HepG2 (cell line): Measurements from ENCODE around the gene KMT2D. TPM values are rescaled to one million over a fixed set of nuclear protein-coding genes. Genes with fewer than 3 reads are reported as not detected.

ENCODE experiments used
- ATAD3A ChIP-seq: sonication (generic); formaldehyde crosslinking; IDR thresholded peaks from 2 replicates; pipeline ENCODE4 v1.4.0; 2020; ENCODE audit warnings: missing genetic modification reagents
- BORCS8-MEF2B ChIP-seq: sonication (generic); formaldehyde crosslinking; IDR thresholded peaks from 2 replicates; pipeline ENCODE4 v1.8.0; 2022; ENCODE audit warnings: mild to moderate bottlenecking, missing genetic modification reagents
- CAMTA2 ChIP-seq: sonication (generic); formaldehyde crosslinking; IDR thresholded peaks from 2 replicates; pipeline ENCODE4 v1.4.0; 2020; ENCODE audit warnings: mild to moderate bottlenecking, missing genetic modification reagents, borderline replicate concordance
- CHD4 ChIP-seq: fragments of 200-600 bp; sonication (generic); IDR thresholded peaks from 2 replicates; pipeline ENCODE4 v1.7.0; 2017; ENCODE audit warnings: mild to moderate bottlenecking, low read length, borderline replicate concordance
- ELF1 ChIP-seq: sonication (generic); formaldehyde crosslinking; IDR thresholded peaks from 2 replicates; pipeline ENCODE4 v1.4.0; 2020; ENCODE audit warnings: missing genetic modification reagents
- ERF ChIP-seq: IDR thresholded peaks from 2 replicates; pipeline ENCODE4 v1.6.1; 2018; ENCODE audit warnings: missing biosample characterization, missing genetic modification reagents
- ESRRA ChIP-seq: sonication (generic); formaldehyde crosslinking; IDR thresholded peaks from 2 replicates; pipeline ENCODE4 v1.5.1; 2020; ENCODE audit warnings: mild to moderate bottlenecking, low read depth, missing genetic modification reagents
- ETS1 ChIP-seq: sonication (generic); formaldehyde crosslinking; IDR thresholded peaks from 2 replicates; pipeline ENCODE4 v1.4.0; 2020; ENCODE audit warnings: missing genetic modification reagents
- FOSL2 ChIP-seq: sonication (generic); formaldehyde crosslinking; IDR thresholded peaks from 2 replicates; pipeline ENCODE4 v1.4.0; 2020; ENCODE audit warnings: missing genetic modification reagents
- GABPB1 ChIP-seq: IDR thresholded peaks from 2 replicates; pipeline ENCODE4 v1.6.1; 2016; ENCODE audit warnings: mild to moderate bottlenecking, missing genetic modification reagents, moderate library complexity, missing compliant biosample characterization
- GLMP ChIP-seq: sonication (generic); formaldehyde crosslinking; IDR thresholded peaks from 2 replicates; pipeline ENCODE4 v1.9.0; 2021; ENCODE audit warnings: missing genetic modification reagents, mild to moderate bottlenecking, borderline replicate concordance
- KDM2A ChIP-seq: sonication (generic); formaldehyde crosslinking; IDR thresholded peaks from 2 replicates; pipeline ENCODE4 v1.4.0; 2020; ENCODE audit warnings: low read depth, missing genetic modification reagents, borderline replicate concordance
- KMT2A ChIP-seq: sonication (generic); formaldehyde crosslinking; IDR thresholded peaks from 2 replicates; pipeline ENCODE4 v1.4.0; 2020; ENCODE audit warnings: missing genetic modification reagents
- RNF2 ChIP-seq: fragments of 450-650 bp; conservative IDR thresholded peaks from 2 replicates; pipeline ENCODE4 v1.6.1; 2016; ENCODE audit warnings: low read depth
- SALL1 ChIP-seq: sonication (generic); formaldehyde crosslinking; IDR thresholded peaks from 2 replicates; pipeline ENCODE4 v1.8.0; 2022; ENCODE audit warnings: mild to moderate bottlenecking, missing genetic modification reagents
- TBX2 ChIP-seq: sonication (generic); formaldehyde crosslinking; IDR thresholded peaks from 2 replicates; pipeline ENCODE4 v1.5.0; 2020; ENCODE audit warnings: missing genetic modification reagents, mild to moderate bottlenecking, borderline replicate concordance
- TEAD3 ChIP-seq: optimal IDR thresholded peaks from 2 replicates; pipeline ENCODE3; 2016; ENCODE audit warnings: borderline replicate concordance
- XRCC5 ChIP-seq: fragments of 200-400 bp; formaldehyde crosslinking; optimal IDR thresholded peaks from 2 replicates; pipeline ENCODE3; 2017; ENCODE audit warnings: mild to moderate bottlenecking, low read length
- ZFY ChIP-seq: sonication (generic); formaldehyde crosslinking; IDR thresholded peaks from 2 replicates; pipeline ENCODE4 v1.4.0; 2020; ENCODE audit warnings: missing genetic modification reagents
- ZNF501 ChIP-seq: sonication (generic); formaldehyde crosslinking; IDR thresholded peaks from 2 replicates; pipeline ENCODE4 v1.5.1; 2020; ENCODE audit warnings: mild to moderate bottlenecking, moderate library complexity, missing genetic modification reagents
- ZNF605 ChIP-seq: sonication (generic); formaldehyde crosslinking; IDR thresholded peaks from 2 replicates; pipeline ENCODE4 v1.8.0; 2022; ENCODE audit warnings: mild to moderate bottlenecking, missing genetic modification reagents
- ZNF670 ChIP-seq: sonication (generic); formaldehyde crosslinking; IDR thresholded peaks from 2 replicates; pipeline ENCODE4 v1.8.0; 2022; ENCODE audit warnings: mild to moderate bottlenecking, missing genetic modification reagents, borderline replicate concordance
- ZNF75D ChIP-seq: sonication (generic); formaldehyde crosslinking; IDR thresholded peaks from 2 replicates; pipeline ENCODE4 v1.8.1; 2023; ENCODE audit warnings: missing genetic modification reagents, mild to moderate bottlenecking, borderline replicate concordance
- polyA plus RNA-seq, 8 experiments: library from polyadenylated mRNA; depleted of rRNA in 3 of 8; stranded (reverse) in 7 of 8; unstranded in 1 of 8; fragments of >200 nt; fragmentation: Illumina TruSeq in 4 of 8; extraction: Trizol in 4 of 8; gene quantifications; 2 replicates each; pipeline versions ENCODE4 v1.2.1 to v1.2.3, GENCODE V29; 2011 to 2016; ENCODE audit warnings: low read depth in 4 of 8, missing spikeins in 1 of 8, mixed read lengths in 1 of 8; ENCODE audit not compliant: insufficient read depth in 1 of 8
- total RNA-seq, 5 experiments: library from RNA; depleted of rRNA; stranded (reverse); fragments of >200 nt; fragmentation: Illumina TruSeq; extraction: Trizol; gene quantifications; 2 replicates each; pipeline ENCODE4 v1.2.3, GENCODE V29; 2016; ENCODE audit warnings: low read depth in 1 of 5
- TF ChIP-seq, protein P1 (sequence below): sonication (generic); formaldehyde crosslinking; IDR thresholded peaks from 2 replicates; pipeline ENCODE4 v1.4.0; 2020; ENCODE audit warnings: missing genetic modification reagents
- TF ChIP-seq, protein P2 (sequence below): sonication (generic); formaldehyde crosslinking; IDR thresholded peaks from 2 replicates; pipeline ENCODE4 v1.5.1; 2020; ENCODE audit warnings: mild to moderate bottlenecking, moderate library complexity, missing genetic modification reagents

KMT2D gene
- total and polyA plus RNA-seq, 2 of the 13 experiments (the other 11 are each of a cell fraction or from before 2014, with no cell fraction given), result 8.1 to 10.4 TPM

DNA sequence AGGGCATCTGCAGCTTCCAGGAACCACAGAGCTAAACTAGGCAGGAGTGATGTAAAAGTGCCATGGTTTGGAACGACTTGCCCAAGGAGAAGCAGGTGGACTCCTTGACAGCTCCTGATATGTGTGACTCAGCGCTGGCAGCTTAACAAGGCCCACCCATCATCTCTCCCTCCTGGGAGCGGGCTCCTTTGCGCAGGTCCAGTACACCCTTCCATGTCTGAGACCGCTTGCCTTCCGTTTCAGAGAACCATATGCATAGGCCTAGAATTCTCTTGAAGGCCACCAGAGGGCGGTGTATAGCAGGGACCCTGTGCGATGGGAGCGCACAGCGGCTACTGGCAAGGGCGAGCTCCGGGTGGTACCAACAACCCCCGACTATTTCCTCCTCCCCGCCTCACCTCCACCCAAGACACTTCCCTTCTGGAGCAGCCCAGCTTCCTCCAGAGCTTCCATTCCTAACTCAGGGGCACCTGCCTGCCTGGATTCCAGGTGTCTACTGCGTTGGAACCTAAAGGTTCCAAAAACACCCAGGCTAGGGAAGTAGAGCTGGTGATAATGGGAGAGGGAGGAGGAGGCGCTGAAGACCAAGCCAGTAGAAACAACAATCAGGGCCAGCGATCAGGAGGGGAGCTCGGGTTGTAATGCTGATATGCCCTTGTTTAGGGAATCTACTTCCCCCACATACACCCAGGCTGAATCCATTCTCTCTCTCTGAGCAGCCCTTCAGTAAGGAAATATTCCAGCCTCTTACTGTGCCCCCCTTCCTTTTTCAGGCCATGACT is 27.7 kb upstream of the KMT2D start (continued):
- TF ChIP-seq, protein P1, sequence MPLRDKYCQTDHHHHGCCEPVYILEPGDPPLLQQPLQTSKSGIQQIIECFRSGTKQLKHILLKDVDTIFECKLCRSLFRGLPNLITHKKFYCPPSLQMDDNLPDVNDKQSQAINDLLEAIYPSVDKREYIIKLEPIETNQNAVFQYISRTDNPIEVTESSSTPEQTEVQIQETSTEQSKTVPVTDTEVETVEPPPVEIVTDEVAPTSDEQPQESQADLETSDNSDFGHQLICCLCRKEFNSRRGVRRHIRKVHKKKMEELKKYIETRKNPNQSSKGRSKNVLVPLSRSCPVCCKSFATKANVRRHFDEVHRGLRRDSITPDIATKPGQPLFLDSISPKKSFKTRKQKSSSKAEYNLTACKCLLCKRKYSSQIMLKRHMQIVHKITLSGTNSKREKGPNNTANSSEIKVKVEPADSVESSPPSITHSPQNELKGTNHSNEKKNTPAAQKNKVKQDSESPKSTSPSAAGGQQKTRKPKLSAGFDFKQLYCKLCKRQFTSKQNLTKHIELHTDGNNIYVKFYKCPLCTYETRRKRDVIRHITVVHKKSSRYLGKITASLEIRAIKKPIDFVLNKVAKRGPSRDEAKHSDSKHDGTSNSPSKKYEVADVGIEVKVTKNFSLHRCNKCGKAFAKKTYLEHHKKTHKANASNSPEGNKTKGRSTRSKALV (CRISPR knock-in tag), result peak; percentile 99
- TF ChIP-seq ESRRA (CRISPR knock-in tag) (no peak), FOSL2 (0 out of 2 replicates have a peak, but pooled peaks have one; percentile 43), BORCS8-MEF2B (CRISPR knock-in tag) (0 out of 2 replicates have a peak, but pooled peaks have one; percentile 38), TEAD3 (CRISPR knock-in tag) (peak; percentile 41), GABPB1 (CRISPR knock-in tag) (peak; percentile 46), RNF2 (no peak), ZNF75D (no peak), TBX2 (CRISPR knock-in tag) (peak; percentile 20; the same call in 1 of the 2 replicates), ZNF605 (CRISPR knock-in tag) (peak; percentile 16; the same call in 1 of the 2 replicates), ZFY (CRISPR knock-in tag) (peak; percentile 29; the same call in 1 of the 2 replicates), ZNF501 (peak; percentile 60), SALL1 (CRISPR knock-in tag) (peak; percentile 37; the same call in 1 of the 2 replicates), ETS1 (CRISPR knock-in tag) (no peak), KDM2A (CRISPR knock-in tag) (peak; percentile 62), ELF1 (0 out of 2 replicates have a peak, but pooled peaks have one; percentile 25), KMT2A (0 out of 2 replicates have a peak, but pooled peaks have one; percentile 27), XRCC5 (peak; percentile 82), GLMP (CRISPR knock-in tag) (no peak), CAMTA2 (CRISPR knock-in tag) (no peak), ERF (peak; percentile 55; the same call in 1 of the 2 replicates), CHD4 (no peak), ZNF670 (no peak), ATAD3A (no peak)
- TF ChIP-seq, protein P2, sequence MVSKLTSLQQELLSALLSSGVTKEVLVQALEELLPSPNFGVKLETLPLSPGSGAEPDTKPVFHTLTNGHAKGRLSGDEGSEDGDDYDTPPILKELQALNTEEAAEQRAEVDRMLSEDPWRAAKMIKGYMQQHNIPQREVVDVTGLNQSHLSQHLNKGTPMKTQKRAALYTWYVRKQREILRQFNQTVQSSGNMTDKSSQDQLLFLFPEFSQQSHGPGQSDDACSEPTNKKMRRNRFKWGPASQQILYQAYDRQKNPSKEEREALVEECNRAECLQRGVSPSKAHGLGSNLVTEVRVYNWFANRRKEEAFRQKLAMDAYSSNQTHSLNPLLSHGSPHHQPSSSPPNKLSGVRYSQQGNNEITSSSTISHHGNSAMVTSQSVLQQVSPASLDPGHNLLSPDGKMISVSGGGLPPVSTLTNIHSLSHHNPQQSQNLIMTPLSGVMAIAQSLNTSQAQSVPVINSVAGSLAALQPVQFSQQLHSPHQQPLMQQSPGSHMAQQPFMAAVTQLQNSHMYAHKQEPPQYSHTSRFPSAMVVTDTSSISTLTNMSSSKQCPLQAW (CRISPR knock-in tag), result 0 out of 2 replicates have a peak, but pooled peaks have one; percentile 19
